Measurements from ENCODE around the gene ABCA2.

GRCh38 chr9:137037035-137037434 is 9.0 kb upstream of the ABCA2 start:
- TF ChIP-seq CTCF (IDR thresholded peaks at IDR 0.05) (no peak), POLR2A (IDR thresholded peaks at IDR 0.05) (no peak), POLR2AphosphoS5 (IDR thresholded peaks at IDR 0.05) (no peak)

Data from breast epithelium (tissue), 3 donors.